ENCODE measurements around the gene MEIOSIN.
A peak's percentile ranks its signal among the peaks of the same experiment; 100 is the strongest.

MEIOSIN gene

GRCh38 chr19:45752639-45753038 is 19.4 kb downstream of the MEIOSIN start:
- Mint-ChIP-seq H3K27me3 (ENCODE audit: low read depth, poor library complexity) (peaks cover 9% of the 10 kb centered on the region), H3K4me1 (peaks cover 25% of the 10 kb centered on the region), H3K4me3 (no peak overlapping the region), H3K27ac (peak overlapping the region; percentile 24), H3K9me3 (no peaks in the 10 kb centered on the region), H3K36me3 (ENCODE audit: low read depth) (no peaks in the 10 kb centered on the region)
- no peak for DNase-seq
- TF ChIP-seq, protein P1, sequence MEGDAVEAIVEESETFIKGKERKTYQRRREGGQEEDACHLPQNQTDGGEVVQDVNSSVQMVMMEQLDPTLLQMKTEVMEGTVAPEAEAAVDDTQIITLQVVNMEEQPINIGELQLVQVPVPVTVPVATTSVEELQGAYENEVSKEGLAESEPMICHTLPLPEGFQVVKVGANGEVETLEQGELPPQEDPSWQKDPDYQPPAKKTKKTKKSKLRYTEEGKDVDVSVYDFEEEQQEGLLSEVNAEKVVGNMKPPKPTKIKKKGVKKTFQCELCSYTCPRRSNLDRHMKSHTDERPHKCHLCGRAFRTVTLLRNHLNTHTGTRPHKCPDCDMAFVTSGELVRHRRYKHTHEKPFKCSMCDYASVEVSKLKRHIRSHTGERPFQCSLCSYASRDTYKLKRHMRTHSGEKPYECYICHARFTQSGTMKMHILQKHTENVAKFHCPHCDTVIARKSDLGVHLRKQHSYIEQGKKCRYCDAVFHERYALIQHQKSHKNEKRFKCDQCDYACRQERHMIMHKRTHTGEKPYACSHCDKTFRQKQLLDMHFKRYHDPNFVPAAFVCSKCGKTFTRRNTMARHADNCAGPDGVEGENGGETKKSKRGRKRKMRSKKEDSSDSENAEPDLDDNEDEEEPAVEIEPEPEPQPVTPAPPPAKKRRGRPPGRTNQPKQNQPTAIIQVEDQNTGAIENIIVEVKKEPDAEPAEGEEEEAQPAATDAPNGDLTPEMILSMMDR (IDR thresholded peaks at IDR 0.05) = no peak

DNA sequence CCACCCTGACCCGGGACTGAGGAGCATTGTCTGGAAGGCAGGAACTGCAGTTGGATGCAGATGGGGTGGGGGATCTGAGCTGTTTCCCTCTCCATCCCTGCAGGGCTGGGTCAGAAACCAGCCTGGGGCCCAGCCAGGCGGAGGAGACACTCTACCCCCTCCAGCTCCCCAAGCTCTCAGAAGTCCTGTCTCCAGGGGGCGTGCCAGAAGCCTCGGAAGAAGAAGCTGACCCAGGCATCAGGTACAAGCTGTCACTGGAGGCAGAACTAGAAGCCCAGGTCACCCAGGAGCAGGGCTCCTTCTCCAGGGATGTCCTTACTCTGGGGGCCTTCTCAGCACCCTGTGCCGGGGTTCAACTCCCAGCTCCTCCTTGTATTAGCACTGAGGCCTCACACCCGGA is 20.3 kb downstream of the MEIOSIN start:
- peak; percentile 49 for DNase-seq
- H3K4me1 Mint-ChIP-seq = peaks cover 24% of the 10 kb centered on the region
- no peak overlapping the region for H3K27ac Mint-ChIP-seq
- no peaks in the 10 kb centered on the region for H3K36me3 Mint-ChIP-seq (ENCODE audit: low read depth)
- H3K27me3 Mint-ChIP-seq (ENCODE audit: low read depth, poor library complexity) = peaks cover 12% of the 10 kb centered on the region
- no peaks in the 10 kb centered on the region for H3K9me3 Mint-ChIP-seq
- TF ChIP-seq, protein P1 (IDR thresholded peaks at IDR 0.05) = no peak
- no peak overlapping the region for H3K4me3 Mint-ChIP-seq

- H3K9me3 Mint-ChIP-seq = no peaks in the 10 kb centered on the region
- H3K4me3 Mint-ChIP-seq = no peak overlapping the region
- no peaks in the 10 kb centered on the region for H3K36me3 Mint-ChIP-seq (ENCODE audit: low read depth)
- H3K4me1 Mint-ChIP-seq = peaks cover 26% of the 10 kb centered on the region
- H3K27ac Mint-ChIP-seq = no peak overlapping the region
- H3K27me3 Mint-ChIP-seq (ENCODE audit: low read depth, poor library complexity) = peaks cover 13% of the 10 kb centered on the region
- TF ChIP-seq, protein P1 (IDR thresholded peaks at IDR 0.05) = no peak
- DNase-seq = no peak
Observed at GRCh38 chr19:45754323-45754722, 21.1 kb downstream of the MEIOSIN start.

DNA sequence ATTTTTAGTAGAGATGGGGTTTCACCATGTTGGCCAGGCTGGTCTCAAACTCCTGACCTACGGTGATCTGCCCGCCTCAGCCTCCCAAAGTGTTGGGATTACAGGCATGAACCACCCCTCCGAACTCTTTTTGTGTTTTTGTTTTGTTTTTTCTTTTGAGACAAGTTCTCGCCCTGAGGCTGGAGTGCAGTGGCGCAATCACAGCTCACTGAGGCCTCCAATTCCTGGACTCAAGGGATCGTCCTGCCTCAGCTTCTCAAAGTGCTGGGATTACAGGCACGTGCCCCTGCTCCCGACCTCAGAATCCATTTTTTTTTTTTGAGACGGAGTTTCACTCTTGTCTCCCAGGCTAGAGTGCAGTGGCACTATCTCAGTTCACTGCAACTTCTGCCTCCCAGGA is 24.5 kb downstream of the MEIOSIN start:
- Mint-ChIP-seq H3K27me3 (ENCODE audit: low read depth, poor library complexity) (peaks cover 10% of the 10 kb centered on the region), H3K4me3 (no peak overlapping the region), H3K27ac (no peak overlapping the region), H3K4me1 (peaks cover 29% of the 10 kb centered on the region), H3K36me3 (ENCODE audit: low read depth) (no peaks in the 10 kb centered on the region), H3K9me3 (no peaks in the 10 kb centered on the region)
- TF ChIP-seq, protein P1 (IDR thresholded peaks at IDR 0.05) = no peak
- DNase-seq = no peak

- peaks cover 28% of the 10 kb centered on the region for H3K4me1 Mint-ChIP-seq
- H3K36me3 Mint-ChIP-seq (ENCODE audit: low read depth) = no peaks in the 10 kb centered on the region
- TF ChIP-seq, protein P1 (IDR thresholded peaks at IDR 0.05) = no peak
- no peak for DNase-seq
- H3K4me3 Mint-ChIP-seq = no peak overlapping the region
- no peaks in the 10 kb centered on the region for H3K9me3 Mint-ChIP-seq
- H3K27ac Mint-ChIP-seq = no peak overlapping the region
- H3K27me3 Mint-ChIP-seq (ENCODE audit: low read depth, poor library complexity) = peaks cover 10% of the 10 kb centered on the region
Observed at GRCh38 chr19:45758921-45759320, 25.7 kb downstream of the MEIOSIN start.

- H3K4me3 Mint-ChIP-seq = no peak overlapping the region
- no peak for DNase-seq
- H3K27me3 Mint-ChIP-seq (ENCODE audit: low read depth, poor library complexity) = peaks cover 8% of the 10 kb centered on the region
- H3K27ac Mint-ChIP-seq = no peak overlapping the region
- TF ChIP-seq, protein P1 (IDR thresholded peaks at IDR 0.05) = no peak
- peaks cover 42% of the 10 kb centered on the region for H3K4me1 Mint-ChIP-seq
- H3K9me3 Mint-ChIP-seq = no peaks in the 10 kb centered on the region
- no peaks in the 10 kb centered on the region for H3K36me3 Mint-ChIP-seq (ENCODE audit: low read depth)
Observed at GRCh38 chr19:45761714-45762113, 28.5 kb downstream of the MEIOSIN start.

Data from nephron progenitor cell (in vitro differentiated cells).